GM21786 (cell line): ENCODE measurements around the gene KIF6.

Source experiments
- ATAC-seq: cut with Tn5 transposase; IDR thresholded peaks from one replicate; pipeline ENCODE4 v1.9.1; 2021; ENCODE audit not compliant: unreplicated experiment

Gene KIF6

GRCh38 chr6:39665861-39666260, 59.3 kb downstream of the KIF6 start:
- ATAC-seq = no peak

GRCh38 chr6:39664173-39664572, 61.0 kb downstream of the KIF6 start:
- no peak for ATAC-seq

- ATAC-seq = no peak
Measured at GRCh38 chr6:39657355-39658135, 67.7 kb downstream of the KIF6 start.

GRCh38 chr6:39654121-39654520, 71.1 kb downstream of the KIF6 start:
- ATAC-seq = no peak

- no peak for ATAC-seq
Measured at GRCh38 chr6:39653612-39654011, 71.6 kb downstream of the KIF6 start.

- ATAC-seq = no peak
Measured at GRCh38 chr6:39649996-39650395, 75.2 kb downstream of the KIF6 start.

- ATAC-seq = no peak
Measured at GRCh38 chr6:39646751-39647420, 78.3 kb downstream of the KIF6 start.

GRCh38 chr6:39642270-39642669, 82.9 kb downstream of the KIF6 start:
- no peak for ATAC-seq

- ATAC-seq = no peak
Measured at GRCh38 chr6:39638126-39638822, 86.9 kb downstream of the KIF6 start.

- no peak for ATAC-seq
Measured at GRCh38 chr6:39634646-39635341, 90.4 kb downstream of the KIF6 start.

GRCh38 chr6:39625209-39625608, 100.0 kb downstream of the KIF6 start:
- no peak for ATAC-seq

- no peak for ATAC-seq
Measured at GRCh38 chr6:39623750-39624149, 101.5 kb downstream of the KIF6 start.

GRCh38 chr6:39617520-39617919, 107.7 kb downstream of the KIF6 start:
- ATAC-seq = no peak

GRCh38 chr6:39617026-39617425, 108.2 kb downstream of the KIF6 start:
- no peak for ATAC-seq

GRCh38 chr6:39615622-39616021, 109.6 kb downstream of the KIF6 start:
- ATAC-seq = no peak

GRCh38 chr6:39614393-39614950, 110.7 kb downstream of the KIF6 start:
- ATAC-seq = no peak

GRCh38 chr6:39610221-39610620, 115.0 kb downstream of the KIF6 start:
- no peak for ATAC-seq

GRCh38 chr6:39608652-39609345, 116.4 kb downstream of the KIF6 start:
- peak; percentile 75 for ATAC-seq

- ATAC-seq = no peak
Measured at GRCh38 chr6:39602601-39603519, 122.3 kb downstream of the KIF6 start.
